SK-N-SH (cell line): Measurements from ENCODE around the gene PELI3. TPM values are rescaled to one million over a fixed set of nuclear protein-coding genes. Genes with fewer than 3 reads are reported as not detected.

Source experiments
- CTCF ChIA-PET: fragments of 300-600, 350-600 bp; formaldehyde crosslinking; extraction: SDS; loops from one replicate; lab custom pipeline; 2021; lab: Yijun Ruan, JAX
- POLR2A ChIA-PET: fragments of 350-600 bp; sonication (Branson Sonifier 250); formaldehyde crosslinking; extraction: SDS; loops from one replicate; lab custom pipeline; 2020; ENCODE audit warnings: antibody characterized with exemption, inconsistent platforms; lab: Yijun Ruan, JAX
- DNase-seq: peaks from one replicate; pipeline ENCODE4 v3.0.0; 2012
- H2AFZ ChIP-seq: fragments of 200-600 bp; sonication (generic); 2 replicates; pipeline ENCODE4 v1.8.1; 2016; ENCODE audit warnings: antibody characterized with exemption, mild to moderate bottlenecking, low read depth
- H3F3A ChIP-seq: fragments of 200-600 bp; sonication (generic); replicated peaks from 2 replicates; pipeline ENCODE3; 2016; ENCODE audit warnings: antibody characterized with exemption, mild to moderate bottlenecking; ENCODE audit not compliant: insufficient read depth
- H3K27ac ChIP-seq, 2 experiments: fragments of 200-500 bp in 1 of 2; fragments of 200-600 bp in 1 of 2; sonication (Bioruptor generic) in 1 of 2; sonication (generic), shearing (Covaris generic) in 1 of 2; 2 replicates each; pipeline versions ENCODE4 v1.5.1 to v1.6.1; 2014 to 2016; ENCODE audit warnings: low read depth in 2 of 2, inconsistent platforms in 1 of 2, low read length in 1 of 2, mild to moderate bottlenecking in 1 of 2, mixed read lengths in 1 of 2
- H3K27me3 ChIP-seq: fragments of 200-600 bp; sonication (generic), shearing (Covaris generic); 2 replicates; pipeline ENCODE4 v1.6.1; 2016; ENCODE audit warnings: mixed run types; ENCODE audit not compliant: insufficient read depth
- H3K36me3 ChIP-seq, 2 experiments: fragments of 200-500 bp in 1 of 2; fragments of 200-600 bp in 1 of 2; sonication (Bioruptor generic) in 1 of 2; sonication (generic) in 1 of 2; replicated peaks in 1 of 2; 2 replicates each; pipeline versions ENCODE3 to v1.5.1; 2014 to 2016; ENCODE audit warnings: low read length in 1 of 2, mild to moderate bottlenecking in 1 of 2; ENCODE audit not compliant: insufficient read depth in 2 of 2, control insufficient read depth in 1 of 2
- H3K4me1 ChIP-seq, 2 experiments: fragments of 200-500 bp in 1 of 2; fragments of 200-600 bp in 1 of 2; sonication (Bioruptor generic) in 1 of 2; sonication (generic), shearing (Covaris generic) in 1 of 2; 2 replicates each; pipeline versions ENCODE4 v1.5.1 to v1.6.1; 2014 to 2016; ENCODE audit warnings: low read depth in 1 of 2, low read length in 1 of 2, mixed run types in 1 of 2; ENCODE audit not compliant: insufficient read depth in 2 of 2, control insufficient read depth in 1 of 2
- H3K4me2 ChIP-seq: fragments of 200-600 bp; sonication (generic), shearing (Covaris generic); 2 replicates; pipeline ENCODE4 v1.6.1; 2017; ENCODE audit warnings: mixed run types
- H3K4me3 ChIP-seq, 2 experiments: fragments of 200-500 bp in 1 of 2; fragments of 200-600 bp in 1 of 2; sonication (Bioruptor generic) in 1 of 2; sonication (generic), shearing (Covaris generic) in 1 of 2; 2 replicates each; pipeline versions ENCODE4 v1.5.1 to v1.8.1; 2014 to 2016; ENCODE audit warnings: low read depth in 2 of 2, inconsistent platforms in 1 of 2, low read length in 1 of 2, mild to moderate bottlenecking in 1 of 2, mixed read lengths in 1 of 2, moderate library complexity in 1 of 2
- H3K79me2 ChIP-seq: fragments of 200-600 bp; sonication (generic); 2 replicates; pipeline ENCODE4 v1.8.1; 2017; ENCODE audit warnings: mild to moderate bottlenecking; ENCODE audit not compliant: insufficient read depth
- H3K9ac ChIP-seq: fragments of 200-600 bp; sonication (generic); 2 replicates; pipeline ENCODE4 v1.6.1; 2017; ENCODE audit warnings: mixed run types
- H3K9me2 ChIP-seq: fragments of 200-600 bp; sonication (generic); 2 replicates; pipeline ENCODE4 v1.6.1; 2017; ENCODE audit warnings: mixed run types
- H3K9me3 ChIP-seq: fragments of 200-600 bp; sonication (generic); 2 replicates; pipeline ENCODE4 v1.6.1; 2017; ENCODE audit warnings: mixed run types, mild to moderate bottlenecking, moderate library complexity
- H4K20me1 ChIP-seq: fragments of 200-600 bp; sonication (generic); 2 replicates; pipeline ENCODE4 v1.6.1; 2017; ENCODE audit warnings: mild to moderate bottlenecking, mixed run types; ENCODE audit not compliant: insufficient read depth
- CHD2 ChIP-seq: fragments of 150-350 bp; IDR thresholded peaks from 2 replicates; pipeline ENCODE4 v1.6.1; 2018; ENCODE audit warnings: low read length; ENCODE audit not compliant: partially characterized antibody
- EP300 ChIP-seq, 2 experiments: IDR thresholded peaks; 2 replicates each; pipeline versions ENCODE4 v1.4.0 to v1.6.1; 2012; ENCODE audit warnings: borderline replicate concordance in 1 of 2, low read depth in 1 of 2, low read length in 1 of 2
- EZH2phosphoT487 ChIP-seq: fragments of 200-600 bp; sonication (generic); IDR thresholded peaks from 2 replicates; pipeline ENCODE4 v1.6.1; 2017; ENCODE audit warnings: low read depth, mixed run types, mild to moderate bottlenecking, antibody characterized with exemption, moderate library complexity, borderline replicate concordance
- FOSL2 ChIP-seq: IDR thresholded peaks from 2 replicates; pipeline ENCODE4 v1.4.0; 2012; ENCODE audit warnings: low read depth, mild to moderate bottlenecking, moderate library complexity, borderline replicate concordance
- GABPA ChIP-seq: IDR thresholded peaks from 2 replicates; pipeline ENCODE4 v1.4.0; 2012; ENCODE audit warnings: low read depth, mild to moderate bottlenecking
- GATA2 ChIP-seq: sonication (generic); formaldehyde crosslinking; IDR thresholded peaks from 2 replicates; pipeline ENCODE4 v1.5.0; 2020; ENCODE audit warnings: mild to moderate bottlenecking, missing genetic modification reagents
- JUND ChIP-seq: IDR thresholded peaks from 2 replicates; pipeline ENCODE4 v1.4.0; 2012
- MAX ChIP-seq: IDR thresholded peaks from 2 replicates; pipeline ENCODE4 v1.4.0; 2012; ENCODE audit warnings: low read depth
- MXI1 ChIP-seq: IDR thresholded peaks from 2 replicates; pipeline ENCODE4 v1.6.1; 2012; ENCODE audit warnings: mild to moderate bottlenecking, low read depth, low read length, improper control_type of control experiment
- PBX3 ChIP-seq: IDR thresholded peaks from 2 replicates; pipeline ENCODE4; 2012
- POLR2AphosphoS5 ChIP-seq: IDR thresholded peaks from 2 replicates; pipeline ENCODE4 v1.6.1; 2012; ENCODE audit warnings: low read depth, low read length
- RFX5 ChIP-seq: IDR thresholded peaks from 2 replicates; pipeline ENCODE4 v1.6.1; 2012; ENCODE audit warnings: mild to moderate bottlenecking, improper control_type of control experiment, low read length
- SIN3A ChIP-seq: IDR thresholded peaks from 2 replicates; pipeline ENCODE4 v1.6.1; 2012; ENCODE audit warnings: low read depth, mild to moderate bottlenecking, low read length, moderate library complexity, borderline replicate concordance
- TAF1 ChIP-seq: IDR thresholded peaks from 2 replicates; pipeline ENCODE4 v1.6.1; 2012; ENCODE audit warnings: low read depth, mild to moderate bottlenecking, low read length, moderate library complexity, borderline replicate concordance
- TCF12 ChIP-seq: IDR thresholded peaks from 2 replicates; pipeline ENCODE4 v1.4.0; 2012
- TEAD4 ChIP-seq: IDR thresholded peaks from 2 replicates; pipeline ENCODE4 v1.4.0; 2012; ENCODE audit warnings: mild to moderate bottlenecking, borderline replicate concordance; ENCODE audit not compliant: insufficient read depth
- YY1 ChIP-seq: IDR thresholded peaks from 2 replicates; pipeline ENCODE4 v1.4.0; 2012; ENCODE audit warnings: low read depth, mild to moderate bottlenecking
- ZBTB33 ChIP-seq: IDR thresholded peaks from 2 replicates; pipeline ENCODE4 v1.4.0; 2012; ENCODE audit warnings: low read depth, borderline replicate concordance
- WGBS: methylation state at CpG from one replicate; pipeline ENCODE4 v1.1.6; 2017; ENCODE audit warnings: low lambda C conversion rate; 5-methylcytosine and 5-hydroxymethylcytosine counted together
- polyA plus RNA-seq, 3 experiments: library from polyadenylated mRNA; depleted of rRNA; stranded (reverse); fragments of >200 nt; gene quantifications; 2 replicates each; pipeline ENCODE4 v1.2.3, GENCODE V29; 2012
- TF ChIP-seq, protein P1 (sequence below): fragments of 150-350 bp; IDR thresholded peaks from 2 replicates; pipeline ENCODE4 v1.6.1; 2016; ENCODE audit warnings: mild to moderate bottlenecking, low read depth, low read length
- TF ChIP-seq, protein P2 (sequence below): fragments of 200-600 bp; sonication (generic); IDR thresholded peaks from 2 replicates; pipeline ENCODE4 v1.6.1; 2017; ENCODE audit warnings: antibody characterized with exemption, mild to moderate bottlenecking, moderate library complexity

The PELI3 gene
- polyA plus RNA-seq, 1 of the 3 experiments (the other 2 are of a cell fraction) = 7.0 TPM

- WGBS = 16% methylated on average over 4 of the region's 4 CpGs
- Histone ChIP-seq H3K9me3 (no peaks in the 10 kb centered on the region), H4K20me1 (no peaks in the 10 kb centered on the region), H3K79me2 (no peaks in the 10 kb centered on the region), H2AFZ (no peak overlapping the region), H3K4me1 (no peaks in the 10 kb centered on the region), H3K27me3 (peaks cover 9% of the 10 kb centered on the region), H3K9me2 (no peaks in the 10 kb centered on the region), H3F3A (no peaks in the 10 kb centered on the region), H3K27ac (no peak overlapping the region), H3K4me2 (no peak overlapping the region), H3K9ac (no peak overlapping the region), H3K36me3 (no peaks in the 10 kb centered on the region), H3K4me3 (no peak overlapping the region)
- no peak for TF ChIP-seq EZH2phosphoT487
- TF ChIP-seq MXI1 = no peak
- POLR2A ChIA-PET = no interaction called here
- CTCF ChIA-PET = no interaction called here
- no peak for DNase-seq
These were observed 15.0 kb upstream of the PELI3 start for GRCh38 chr11:66451663-66452062.

DNA sequence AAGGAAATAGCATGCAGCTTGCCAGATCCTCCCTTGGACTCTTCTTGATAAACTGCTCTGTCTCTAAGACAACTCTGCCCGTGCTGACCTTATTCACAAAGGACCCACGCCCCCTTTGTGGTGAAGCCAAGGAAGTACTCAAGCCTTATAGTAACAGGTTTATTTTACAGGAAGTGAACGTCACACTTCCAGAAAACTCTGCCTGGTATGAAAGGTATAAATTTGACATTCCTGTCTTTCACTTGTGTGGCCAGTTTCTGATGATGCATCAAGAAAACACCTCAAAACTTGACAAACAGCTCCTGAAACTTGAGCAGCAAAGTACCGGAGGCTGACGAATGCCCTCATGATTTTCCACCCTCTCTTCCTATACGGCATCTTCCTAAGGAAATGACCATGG lies 12.5 kb upstream of the PELI3 start:
- Histone ChIP-seq H3K9ac (no peak overlapping the region), H3K4me1 (no peaks in the 10 kb centered on the region), H2AFZ (no peak overlapping the region), H3F3A (no peaks in the 10 kb centered on the region), H3K27ac (no peak overlapping the region), H3K36me3 (no peaks in the 10 kb centered on the region), H3K9me3 (no peaks in the 10 kb centered on the region), H3K27me3 (no peaks in the 10 kb centered on the region; the same call in 1 of the 2 replicates), H3K9me2 (no peaks in the 10 kb centered on the region), H4K20me1 (no peaks in the 10 kb centered on the region), H3K4me3 (no peak overlapping the region), H3K79me2 (no peaks in the 10 kb centered on the region), H3K4me2 (no peak overlapping the region)
- ChIA-PET CTCF (interaction anchor here (0.6 to 1.7 kb wide), 2 partner anchors 15 to 239 kb away, joined by 3 to 5 read pairs; partner anchors contain the start of gene MRPL11), POLR2A (no interaction called here)
- no peak for DNase-seq
- no peak for TF ChIP-seq ZBTB33
- no peak for TF ChIP-seq EP300 (IDR thresholded peaks at IDR 0.05; ENCODE audit: borderline replicate concordance in 1 of 2, low read depth in 1 of 2, low read length in 1 of 2)
- TF ChIP-seq RFX5 = no peak
- TF ChIP-seq, protein P1, sequence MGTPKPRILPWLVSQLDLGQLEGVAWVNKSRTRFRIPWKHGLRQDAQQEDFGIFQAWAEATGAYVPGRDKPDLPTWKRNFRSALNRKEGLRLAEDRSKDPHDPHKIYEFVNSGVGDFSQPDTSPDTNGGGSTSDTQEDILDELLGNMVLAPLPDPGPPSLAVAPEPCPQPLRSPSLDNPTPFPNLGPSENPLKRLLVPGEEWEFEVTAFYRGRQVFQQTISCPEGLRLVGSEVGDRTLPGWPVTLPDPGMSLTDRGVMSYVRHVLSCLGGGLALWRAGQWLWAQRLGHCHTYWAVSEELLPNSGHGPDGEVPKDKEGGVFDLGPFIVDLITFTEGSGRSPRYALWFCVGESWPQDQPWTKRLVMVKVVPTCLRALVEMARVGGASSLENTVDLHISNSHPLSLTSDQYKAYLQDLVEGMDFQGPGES = no peak
- no peak for TF ChIP-seq FOSL2
- no peak for TF ChIP-seq TAF1
- no peak for TF ChIP-seq GATA2
- TF ChIP-seq GABPA = no peak
- TF ChIP-seq TCF12 = no peak
- no peak for TF ChIP-seq JUND
- no peak for TF ChIP-seq CHD2
- TF ChIP-seq TEAD4 = no peak
- no peak for TF ChIP-seq SIN3A
- no peak for TF ChIP-seq MAX
- TF ChIP-seq, protein P2, sequence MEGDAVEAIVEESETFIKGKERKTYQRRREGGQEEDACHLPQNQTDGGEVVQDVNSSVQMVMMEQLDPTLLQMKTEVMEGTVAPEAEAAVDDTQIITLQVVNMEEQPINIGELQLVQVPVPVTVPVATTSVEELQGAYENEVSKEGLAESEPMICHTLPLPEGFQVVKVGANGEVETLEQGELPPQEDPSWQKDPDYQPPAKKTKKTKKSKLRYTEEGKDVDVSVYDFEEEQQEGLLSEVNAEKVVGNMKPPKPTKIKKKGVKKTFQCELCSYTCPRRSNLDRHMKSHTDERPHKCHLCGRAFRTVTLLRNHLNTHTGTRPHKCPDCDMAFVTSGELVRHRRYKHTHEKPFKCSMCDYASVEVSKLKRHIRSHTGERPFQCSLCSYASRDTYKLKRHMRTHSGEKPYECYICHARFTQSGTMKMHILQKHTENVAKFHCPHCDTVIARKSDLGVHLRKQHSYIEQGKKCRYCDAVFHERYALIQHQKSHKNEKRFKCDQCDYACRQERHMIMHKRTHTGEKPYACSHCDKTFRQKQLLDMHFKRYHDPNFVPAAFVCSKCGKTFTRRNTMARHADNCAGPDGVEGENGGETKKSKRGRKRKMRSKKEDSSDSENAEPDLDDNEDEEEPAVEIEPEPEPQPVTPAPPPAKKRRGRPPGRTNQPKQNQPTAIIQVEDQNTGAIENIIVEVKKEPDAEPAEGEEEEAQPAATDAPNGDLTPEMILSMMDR = no peak
- TF ChIP-seq PBX3 = no peak
- no peak for TF ChIP-seq POLR2AphosphoS5
- no peak for TF ChIP-seq YY1
- WGBS = 20% methylated on average over 6 of the region's 6 CpGs
